Karpas-422 (cell line): ENCODE results near the gene MMP7. TPM values are rescaled to one million over a fixed set of nuclear protein-coding genes. Genes with fewer than 3 reads are reported as not detected.

Source experiments
- DNase-seq: peaks from one replicate; pipeline ENCODE4 v3.0.0-alpha.2; 2015
- H2AFZ ChIP-seq: fragments of 200-600 bp; sonication (generic); 2 replicates; pipeline ENCODE4 v1.6.1; 2014; ENCODE audit warnings: antibody characterized with exemption, low read length, mixed read lengths
- H3K27ac ChIP-seq: fragments of 200-600 bp; sonication (generic); 2 replicates; pipeline ENCODE4 v1.5.1; 2014; ENCODE audit warnings: mild to moderate bottlenecking, low read length, moderate library complexity
- H3K27me3 ChIP-seq: fragments of 200-600 bp; sonication (generic); 2 replicates; pipeline ENCODE4 v1.6.1; 2014; ENCODE audit warnings: low read length, mixed read lengths
- H3K36me3 ChIP-seq: fragments of 200-600 bp; sonication (generic); 2 replicates; pipeline ENCODE4 v1.6.1; 2014; ENCODE audit warnings: low read length, mixed read lengths; ENCODE audit not compliant: insufficient read depth
- H3K4me1 ChIP-seq: fragments of 200-600 bp; sonication (generic); 2 replicates; pipeline ENCODE4 v1.6.1; 2014; ENCODE audit warnings: mild to moderate bottlenecking, low read length, mixed read lengths
- H3K4me2 ChIP-seq: fragments of 200-600 bp; sonication (generic); 2 replicates; pipeline ENCODE4 v1.6.1; 2014; ENCODE audit warnings: low read length, low read depth, mild to moderate bottlenecking; ENCODE audit not compliant: poor library complexity, severe bottlenecking
- H3K4me3 ChIP-seq: fragments of 200-600 bp; sonication (generic); 2 replicates; pipeline ENCODE4 v1.5.1; 2014; ENCODE audit warnings: mild to moderate bottlenecking, antibody characterized with exemption, low read length, mixed read lengths
- H3K79me2 ChIP-seq: fragments of 200-600 bp; sonication (generic); 2 replicates; pipeline ENCODE4 v1.6.1; 2014; ENCODE audit warnings: mild to moderate bottlenecking, low read length, mixed read lengths
- H3K9ac ChIP-seq: fragments of 200-600 bp; sonication (generic); 2 replicates; pipeline ENCODE4 v1.6.0; 2014; ENCODE audit warnings: low read length
- H3K9me2 ChIP-seq: fragments of 200-600 bp; sonication (generic), shearing (Covaris generic); replicated peaks from 2 replicates; pipeline ENCODE4 v1.6.0; 2014; ENCODE audit warnings: mild to moderate bottlenecking, low read length, moderate library complexity; ENCODE audit not compliant: insufficient read depth
- H3K9me3 ChIP-seq: fragments of 300-700, 200-600 bp; sonication (generic); 2 replicates; pipeline ENCODE4 v1.6.1; 2014; ENCODE audit warnings: low read length, mixed read lengths
- H4K20me1 ChIP-seq: fragments of 200-600 bp; sonication (generic); 2 replicates; pipeline ENCODE4 v1.6.1; 2014; ENCODE audit warnings: mild to moderate bottlenecking, antibody characterized with exemption, low read length, low read depth; ENCODE audit not compliant: insufficient read depth
- total RNA-seq: library from RNA; depleted of rRNA; stranded (reverse); fragments of >200 nt; shearing (Covaris generic); gene quantifications from 2 replicates; pipeline ENCODE4 v1.2.3, GENCODE V29; 2014; ENCODE audit warnings: low replicate concordance; rRNA removed

MMP7 gene
- total RNA-seq, 1 experiment from 2014 or later = 0.34 TPM

- no peak for DNase-seq
- Histone ChIP-seq H3K27me3 (no peaks in the 10 kb centered on the region), H3K9me3 (no peaks in the 10 kb centered on the region), H2AFZ (peak overlapping the region; percentile 74), H3K4me3 (no peak overlapping the region), H4K20me1 (no peaks in the 10 kb centered on the region), H3K4me2 (no peak overlapping the region), H3K27ac (no peak overlapping the region), H3K36me3 (no peaks in the 10 kb centered on the region), H3K9me2 (no peaks in the 10 kb centered on the region), H3K4me1 (peaks cover 35% of the 10 kb centered on the region), H3K9ac (no peak overlapping the region), H3K79me2 (no peaks in the 10 kb centered on the region)
Observed at GRCh38 chr11:102476069-102476468, 54.5 kb downstream of the MMP7 start.

GRCh38 chr11:102473543-102473942 is 57.0 kb downstream of the MMP7 start:
- Histone ChIP-seq H4K20me1 (no peaks in the 10 kb centered on the region), H3K4me3 (no peak overlapping the region), H3K36me3 (no peaks in the 10 kb centered on the region), H3K79me2 (no peaks in the 10 kb centered on the region), H3K9ac (no peak overlapping the region), H3K9me3 (no peaks in the 10 kb centered on the region), H3K4me2 (no peak overlapping the region), H3K27ac (no peak overlapping the region), H2AFZ (no peak overlapping the region), H3K27me3 (no peaks in the 10 kb centered on the region), H3K9me2 (no peaks in the 10 kb centered on the region), H3K4me1 (peaks cover 31% of the 10 kb centered on the region)
- no peak for DNase-seq

- H3K9me3 ChIP-seq = no peaks in the 10 kb centered on the region
- H3K9me2 ChIP-seq = no peaks in the 10 kb centered on the region
- H3K79me2 ChIP-seq = no peaks in the 10 kb centered on the region
- no peak overlapping the region for H2AFZ ChIP-seq
- no peak overlapping the region for H3K4me2 ChIP-seq
- H3K36me3 ChIP-seq = no peaks in the 10 kb centered on the region
- no peaks in the 10 kb centered on the region for H4K20me1 ChIP-seq
- no peak for DNase-seq
- no peak overlapping the region for H3K4me3 ChIP-seq
- H3K4me1 ChIP-seq = peaks cover 26% of the 10 kb centered on the region
- H3K27ac ChIP-seq = no peak overlapping the region
- no peaks in the 10 kb centered on the region for H3K27me3 ChIP-seq
- H3K9ac ChIP-seq = no peak overlapping the region
Observed at GRCh38 chr11:102472127-102472526, 58.4 kb downstream of the MMP7 start.

GRCh38 chr11:102471474-102471873 is 59.1 kb downstream of the MMP7 start:
- Histone ChIP-seq H3K9ac (no peak overlapping the region), H3K9me3 (no peaks in the 10 kb centered on the region), H3K4me1 (peaks cover 19% of the 10 kb centered on the region), H3K27ac (no peak overlapping the region), H3K79me2 (no peaks in the 10 kb centered on the region), H3K4me3 (no peak overlapping the region), H4K20me1 (no peaks in the 10 kb centered on the region), H3K27me3 (0 out of 2 replicates have a peak, but pooled peaks cover 1% of the 10 kb centered on the region), H3K4me2 (no peak overlapping the region), H3K36me3 (no peaks in the 10 kb centered on the region), H3K9me2 (no peaks in the 10 kb centered on the region), H2AFZ (no peak overlapping the region)
- no peak for DNase-seq

Other genes with a start within 250 kb of the MMP7 start
- 0.47 and 0.52 TPM in 2 replicates for gene BIRC3, start 213.3 kb downstream of the MMP7 start, total RNA-seq
- 66.5 and 107 TPM in 2 replicates for gene BIRC2, start 183.5 kb downstream of the MMP7 start, total RNA-seq
- 273 and 796 TPM in 2 replicates for gene TMEM123, start 78.0 kb downstream of the MMP7 start, total RNA-seq
- not detected in 2 replicates for gene MMP20, start 94.6 kb upstream of the MMP7 start, total RNA-seq
- not detected in 2 replicates for gene MMP27, start 175.0 kb upstream of the MMP7 start, total RNA-seq
- gene MMP8, start 194.2 kb upstream of the MMP7 start, total RNA-seq = not detected in 2 replicates
- not detected in 2 replicates for gene MMP10, start 249.9 kb upstream of the MMP7 start, total RNA-seq